Measurements from ENCODE around the gene LMF2. TPM values are rescaled to one million over a fixed set of nuclear protein-coding genes. Genes with fewer than 3 reads are reported as not detected.

Gene LMF2
- total RNA-seq, 1 experiment from 2014 or later: 56.9 TPM

DNA sequence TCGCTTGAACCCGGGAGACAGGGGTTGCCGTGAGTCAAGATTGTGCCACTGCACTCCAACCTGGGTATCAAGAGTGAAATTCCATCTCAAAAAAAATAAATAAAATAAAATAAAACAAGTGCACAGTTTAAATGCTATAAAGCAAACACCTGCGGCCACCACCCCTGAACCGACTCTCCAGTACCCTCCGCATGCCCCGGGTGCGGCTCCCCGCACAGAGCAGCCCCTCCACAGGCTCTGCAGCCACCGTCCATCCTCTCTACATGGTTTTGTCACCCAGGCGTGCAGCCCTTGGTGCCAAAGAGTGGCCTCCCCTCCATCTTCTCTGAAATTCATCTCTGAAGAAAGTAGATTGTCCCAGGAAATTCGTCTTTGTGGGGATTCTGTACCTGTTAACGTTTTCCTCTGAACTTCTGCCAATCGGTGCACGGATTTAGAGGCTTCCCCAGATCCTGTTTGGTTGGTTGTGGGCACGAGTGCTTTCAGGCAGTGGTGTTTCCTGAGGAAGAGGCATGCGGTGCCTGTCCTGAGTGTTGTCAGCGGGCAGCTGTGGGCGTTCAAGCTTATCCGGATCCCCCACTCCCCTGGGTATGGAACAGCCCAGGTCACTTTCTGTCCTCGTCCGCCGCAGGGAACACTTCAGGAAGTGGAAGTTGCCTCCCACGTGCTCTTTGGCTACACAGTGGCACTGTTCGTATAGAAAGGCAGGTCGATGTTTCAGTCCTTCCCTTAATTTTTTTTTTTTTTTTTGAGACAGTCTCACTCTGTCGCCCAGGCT is 16.8 kb downstream of the LMF2 start:
- intact Hi-C loops (cut with micrococcal nuclease): no loop called here

DNA sequence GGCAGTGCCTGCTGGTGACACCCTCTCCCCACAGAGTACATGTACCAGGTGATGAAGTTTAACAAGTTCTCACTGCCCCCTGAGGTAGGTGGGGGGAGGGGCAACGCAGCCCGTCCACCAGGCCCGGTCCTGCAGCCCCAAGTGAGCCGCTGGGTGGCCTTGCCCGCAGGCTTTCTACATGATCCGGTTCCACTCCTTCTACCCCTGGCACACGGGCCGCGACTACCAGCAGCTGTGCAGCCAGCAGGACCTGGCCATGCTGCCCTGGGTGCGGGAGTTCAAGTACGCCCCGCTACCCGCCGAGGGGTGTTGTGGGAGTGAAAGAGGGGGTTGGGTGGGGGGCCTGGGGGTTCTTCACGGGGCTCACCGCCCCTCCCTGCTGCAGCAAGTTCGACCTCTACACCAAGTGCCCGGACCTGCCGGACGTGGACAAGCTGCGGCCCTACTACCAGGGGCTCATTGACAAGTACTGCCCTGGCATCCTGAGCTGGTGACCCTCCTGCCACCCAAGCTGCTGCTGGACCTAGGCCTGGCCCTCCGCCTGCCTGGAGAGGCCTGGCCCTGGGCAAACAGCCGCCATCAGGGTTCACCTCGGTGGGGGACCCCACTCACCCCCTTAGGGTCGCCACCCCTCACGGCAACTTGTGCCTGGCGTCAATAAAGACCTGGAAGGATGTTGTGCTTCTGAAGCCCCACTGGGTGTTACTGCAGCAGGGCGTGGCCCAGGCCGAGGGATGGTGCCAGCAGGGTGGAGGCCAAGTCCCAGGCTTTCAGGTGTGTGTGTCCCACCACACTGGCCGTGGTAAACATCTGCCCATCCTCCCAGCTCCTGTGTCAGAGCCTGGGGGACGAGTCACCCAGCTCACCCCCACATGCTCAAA is 17.9 kb downstream of the LMF2 start:
- Histone ChIP-seq H3K9ac (ENCODE audit: low read length) (no peak overlapping the region), H3K27me3 (ENCODE audit: insufficient read depth, low read length) (no peaks in the 10 kb centered on the region), H3K9me3 (ENCODE audit: control insufficient read depth in 1 of 2, insufficient read depth in 1 of 2, low read depth in 1 of 2, low read length in 2 of 2) (no peaks in the 10 kb centered on the region), H3K36me3 (ENCODE audit: control insufficient read depth in 1 of 2, insufficient read depth in 2 of 2, low read length in 2 of 2) (no peaks in the 10 kb centered on the region), H2AFZ (ENCODE audit: low read depth, low read length, poor library complexity, severe bottlenecking) (no peak overlapping the region), H3K4me2 (ENCODE audit: low read length) (no peak overlapping the region), H3K4me1 (ENCODE audit: control insufficient read depth in 1 of 2, insufficient read depth in 2 of 2, low read length in 2 of 2) (peaks cover 1 to 11% of the 10 kb centered on the region in 2 experiments; a peak in 3 of 4 replicates), H3K27ac (ENCODE audit: low read depth, low read length) (no peak overlapping the region), H3K79me2 (ENCODE audit: insufficient read depth, low read length) (no peaks in the 10 kb centered on the region), H3K4me3 (replicated peaks in 1 of 2; ENCODE audit: low read depth in 1 of 2, low read length in 2 of 2) (no peak overlapping the region), H3K9me2 (ENCODE audit: insufficient read depth) (no peaks in the 10 kb centered on the region), H4K20me1 (ENCODE audit: insufficient read depth) (no peaks in the 10 kb centered on the region)
- ChIA-PET CTCF (no interaction called here), POLR2A (no interaction called here), RAD21 (ENCODE audit: low non-redundant PET in 1 of 2, low total read pairs in 2 of 2, uncharacterized antibody in 2 of 2, unreplicated experiment in 2 of 2) (no interaction called here)
- ATAC-seq: no peak
- DNase-seq (ENCODE audit: low read depth, low spot score): no peak
- BruUV-seq (replicated peaks): no TSS peak
- intact Hi-C loops (cut with micrococcal nuclease): no loop called here
- TF ChIP-seq REST (IDR thresholded peaks at IDR 0.05; ENCODE audit: low read depth) (no peak), EZH2 (IDR thresholded peaks at IDR 0.05) (no peak), RAD21 (IDR thresholded peaks at IDR 0.05; ENCODE audit: low read depth) (no peak), ZBTB33 (IDR thresholded peaks at IDR 0.05; ENCODE audit: extremely low read depth, insufficient replicate concordance, low read length) (no peak), MAX (IDR thresholded peaks at IDR 0.05) (no peak), FOSL1 (IDR thresholded peaks at IDR 0.05; ENCODE audit: low read depth) (no peak), ZFX (IDR thresholded peaks at IDR 0.05) (no peak)

More for the DNA sequence above, 16.8 kb downstream of the LMF2 start:
- Histone ChIP-seq H3K4me1 (ENCODE audit: control insufficient read depth in 1 of 2, insufficient read depth in 2 of 2, low read length in 2 of 2) (peaks cover 0 to under 1% of the 10 kb centered on the region in 2 experiments; a peak in 1 of 4 replicates), H3K9me3 (ENCODE audit: control insufficient read depth in 1 of 2, insufficient read depth in 1 of 2, low read depth in 1 of 2, low read length in 2 of 2) (no peaks in the 10 kb centered on the region), H3K9me2 (ENCODE audit: insufficient read depth) (no peaks in the 10 kb centered on the region), H3K27ac (ENCODE audit: low read depth, low read length) (no peak overlapping the region), H3K4me3 (replicated peaks in 1 of 2; ENCODE audit: low read depth in 1 of 2, low read length in 2 of 2) (no peak overlapping the region), H4K20me1 (ENCODE audit: insufficient read depth) (no peaks in the 10 kb centered on the region), H3K36me3 (ENCODE audit: control insufficient read depth in 1 of 2, insufficient read depth in 2 of 2, low read length in 2 of 2) (no peaks in the 10 kb centered on the region), H3K9ac (ENCODE audit: low read length) (no peak overlapping the region), H2AFZ (ENCODE audit: low read depth, low read length, poor library complexity, severe bottlenecking) (no peak overlapping the region), H3K4me2 (ENCODE audit: low read length) (no peak overlapping the region), H3K79me2 (ENCODE audit: insufficient read depth, low read length) (no peaks in the 10 kb centered on the region), H3K27me3 (ENCODE audit: insufficient read depth, low read length) (no peaks in the 10 kb centered on the region)
- TF ChIP-seq ZNF274 (IDR thresholded peaks at IDR 0.05; ENCODE audit: low read depth, low read length) (no peak), RAD21 (IDR thresholded peaks at IDR 0.05; ENCODE audit: low read depth) (no peak), CEBPB (IDR thresholded peaks at IDR 0.05; ENCODE audit: low read depth) (no peak)
- POLR2A ChIA-PET: no interaction called here
- ATAC-seq (no peak), DNase-seq (ENCODE audit: low read depth, low spot score) (no peak)
- RAD21 ChIA-PET (ENCODE audit: low non-redundant PET in 1 of 2, low total read pairs in 2 of 2, uncharacterized antibody in 2 of 2, unreplicated experiment in 2 of 2): interaction anchor here in 1 of 2 experiments (0.6 kb wide), 1 partner anchor 60 kb away, joined by 3 read pairs; no protein-coding TSS in a partner anchor
- no TSS peak for BruUV-seq (replicated peaks)
- CTCF ChIA-PET: no interaction called here
